Hematopoietic multipotent progenitor cell treated with erythropoietin and hydrocortisone succinate and interleukin-3 and kit ligand, for 17 days (in vitro differentiated cells): ENCODE results near the gene PIPOX.

Source experiments
- DNase-seq: peaks from one replicate; pipeline ENCODE4 v3.0.0-alpha.2; 2015; ENCODE audit warnings: low spot score

PIPOX gene

DNA sequence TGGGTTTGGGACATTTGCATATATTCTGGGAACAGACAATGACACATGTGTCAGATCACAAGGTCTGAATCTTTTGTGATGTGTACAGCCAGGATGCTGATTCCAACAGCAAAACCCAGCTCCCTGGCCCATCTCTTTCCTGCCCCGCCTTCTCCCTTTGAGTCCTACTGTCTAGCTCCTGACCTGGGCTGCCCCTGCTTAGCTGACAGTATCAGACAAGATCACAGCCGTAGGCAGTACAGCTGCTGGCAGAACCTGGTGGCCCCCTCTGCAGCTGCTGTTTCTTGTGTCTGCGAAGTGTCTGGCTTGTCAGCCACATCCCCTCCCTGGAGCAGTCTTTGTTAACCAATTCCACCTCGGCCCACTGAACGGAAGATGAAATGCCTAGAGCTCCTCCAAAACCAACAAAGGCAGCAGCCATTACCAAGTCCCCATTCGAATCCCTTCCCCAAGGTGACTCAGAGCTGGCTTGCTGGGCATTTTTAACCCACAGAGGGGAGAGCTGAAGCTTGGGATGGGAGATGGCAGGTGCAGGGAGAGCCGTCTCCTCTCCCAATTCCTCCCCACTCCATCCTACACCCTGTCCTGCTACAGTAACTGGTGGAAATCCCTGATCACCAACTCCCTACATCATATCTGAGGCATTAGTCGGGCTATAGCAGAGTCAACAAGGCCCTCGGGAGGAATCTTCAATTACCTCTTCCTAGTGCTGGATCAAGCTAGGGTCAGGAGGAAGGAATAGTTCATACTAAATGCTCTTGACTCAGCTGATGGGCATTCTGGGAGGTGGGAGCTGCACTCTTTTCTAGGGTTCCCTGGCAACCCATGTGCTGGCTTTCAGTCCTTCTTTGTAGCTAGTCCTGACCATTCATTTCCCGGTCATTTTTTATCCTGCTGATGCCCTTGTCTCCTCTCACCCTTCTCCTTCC lies 5.8 kb downstream of the PIPOX start:
- no peak for DNase-seq

DNA sequence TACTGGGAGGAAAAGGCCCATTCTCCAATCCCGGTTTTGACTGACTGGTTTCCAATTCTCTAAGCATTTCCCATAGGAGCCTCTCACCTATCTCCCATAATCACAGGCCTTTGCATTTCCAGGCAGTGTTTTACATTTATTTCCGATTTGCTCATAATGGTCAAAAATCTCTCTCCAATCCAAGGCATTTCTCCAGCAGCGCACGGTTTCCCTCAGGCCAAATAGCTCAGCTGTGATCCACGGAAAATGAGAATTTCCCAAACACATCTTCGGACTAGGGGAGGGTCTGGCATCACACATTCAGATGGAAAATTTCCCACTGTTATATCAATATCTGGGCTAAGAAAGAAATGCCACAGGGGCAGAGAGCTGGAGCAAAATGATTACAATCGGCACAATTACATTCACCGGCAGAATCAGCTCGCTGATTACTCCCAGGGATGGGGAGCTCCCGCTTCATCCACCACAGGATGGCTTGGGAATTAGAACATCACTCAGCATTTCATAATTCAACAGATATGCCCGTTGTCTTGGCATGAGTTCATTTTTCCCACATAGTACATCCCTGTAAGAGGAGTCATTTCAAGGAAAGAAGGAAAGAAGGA lies 6.7 kb downstream of the PIPOX start:
- no peak for DNase-seq

DNA sequence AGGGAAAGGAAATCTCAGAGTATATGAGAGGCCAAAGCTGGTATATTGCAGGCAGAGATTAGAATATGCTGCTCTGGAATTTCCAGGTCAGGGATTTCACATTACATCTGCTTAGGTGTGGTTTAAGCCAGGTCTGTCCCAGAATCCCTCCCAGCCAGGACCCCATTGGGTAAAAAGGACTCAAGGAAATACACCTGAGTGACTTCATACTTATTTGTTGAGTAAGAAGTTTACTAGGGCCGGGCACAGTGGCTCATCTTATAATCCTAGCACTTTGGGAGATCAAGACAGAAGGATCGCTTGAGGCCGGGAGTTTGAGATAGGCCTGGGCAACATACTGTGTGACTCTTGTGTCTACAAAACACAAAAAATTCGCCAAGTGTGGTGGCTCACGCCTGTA lies 7.2 kb downstream of the PIPOX start:
- DNase-seq = no peak

DNA sequence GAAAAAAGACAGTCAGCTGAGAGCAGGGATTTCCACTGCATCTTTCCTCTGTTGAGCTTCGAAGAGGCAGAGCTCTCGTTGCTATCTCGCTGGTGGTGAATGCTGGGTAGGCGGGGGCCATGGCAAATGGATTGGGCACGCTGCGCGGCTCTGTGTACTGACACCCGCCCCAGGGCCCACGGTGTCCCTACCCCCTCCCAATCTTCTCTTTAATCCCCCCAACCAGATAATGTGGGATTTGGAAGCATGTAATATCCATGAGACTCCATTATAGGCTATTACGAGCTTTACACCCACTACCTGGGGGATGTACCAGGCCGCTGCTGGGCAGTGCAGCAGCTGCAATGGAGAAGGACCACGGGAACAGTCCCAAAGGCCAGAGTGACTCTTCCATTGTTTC lies 8.3 kb downstream of the PIPOX start:
- no peak for DNase-seq

DNA sequence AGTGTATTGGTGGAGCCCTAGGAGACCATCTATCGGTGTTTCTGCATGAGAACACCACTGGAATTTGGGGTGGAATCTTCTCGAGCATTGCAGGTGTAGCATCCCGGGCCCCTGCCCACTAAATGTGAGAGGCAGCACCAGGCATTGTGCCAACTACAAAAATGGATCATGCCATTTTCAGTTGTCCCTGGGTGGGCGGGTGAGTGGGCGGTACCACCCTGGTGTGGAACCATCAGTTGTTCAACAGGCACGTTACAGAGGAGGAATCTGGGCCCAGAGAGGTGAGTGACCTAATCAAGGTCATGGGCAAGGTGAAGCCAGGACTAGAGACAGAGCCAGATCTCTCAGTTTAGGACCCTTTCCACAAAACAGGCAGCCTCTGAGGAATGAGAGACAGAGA lies 8.8 kb downstream of the PIPOX start:
- no peak for DNase-seq

DNA sequence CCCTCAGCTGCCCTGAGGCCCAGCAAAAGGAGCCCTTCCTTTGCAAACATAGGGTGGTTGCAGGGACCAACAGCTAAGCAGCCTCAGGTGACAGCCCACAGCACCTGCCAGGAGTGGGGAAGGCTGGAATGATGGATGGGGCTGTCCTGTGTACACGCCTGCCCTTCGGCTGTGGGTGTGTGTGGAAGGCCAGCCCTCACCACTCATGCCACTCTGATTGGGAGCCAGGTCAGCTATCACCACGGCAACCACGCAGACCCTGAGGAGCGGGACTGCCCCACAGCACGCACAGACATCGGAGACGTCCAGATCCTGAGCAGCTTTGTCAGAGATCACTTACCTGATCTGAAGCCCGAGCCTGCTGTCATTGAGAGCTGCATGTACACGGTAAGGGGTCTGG lies 11.9 kb downstream of the PIPOX start:
- DNase-seq = no peak

DNA sequence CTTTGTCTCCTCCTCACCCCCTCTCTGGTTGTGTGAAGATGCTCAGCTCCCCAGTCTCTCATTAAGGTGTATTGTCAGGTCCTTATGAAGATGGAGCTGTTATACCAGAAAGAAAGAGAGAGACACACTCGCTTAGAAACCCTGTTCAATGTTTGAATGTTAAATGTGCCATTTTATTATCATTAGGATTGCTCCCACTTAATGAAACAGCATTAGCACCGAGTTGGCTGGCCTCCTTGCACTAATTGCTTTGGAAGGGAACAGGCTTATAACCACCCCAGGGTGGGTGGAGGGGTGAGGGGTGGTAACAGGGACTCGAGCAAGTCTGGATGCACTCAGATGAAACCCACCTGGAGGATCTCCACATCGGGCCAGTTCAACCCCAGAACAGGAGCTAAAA lies 14.4 kb downstream of the PIPOX start:
- no peak for DNase-seq

DNA sequence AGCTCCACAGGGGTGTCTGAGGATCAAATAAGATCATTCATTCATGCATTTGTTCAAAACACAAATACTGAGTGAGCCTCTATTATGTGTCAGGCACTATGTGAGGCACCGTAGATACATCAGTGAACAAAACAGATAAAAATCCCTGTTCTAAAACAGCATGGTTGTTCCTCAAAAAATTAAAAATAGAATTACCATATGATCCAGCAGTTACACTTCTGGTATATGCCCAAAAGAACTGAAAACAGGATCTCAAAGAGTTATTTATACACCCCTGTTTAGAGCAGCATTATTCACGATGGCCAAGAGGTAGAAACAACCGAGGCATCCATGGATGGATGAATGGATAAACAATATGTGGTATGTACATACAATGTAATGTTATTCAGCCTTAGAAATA lies 15.4 kb downstream of the PIPOX start:
- DNase-seq = no peak

DNA sequence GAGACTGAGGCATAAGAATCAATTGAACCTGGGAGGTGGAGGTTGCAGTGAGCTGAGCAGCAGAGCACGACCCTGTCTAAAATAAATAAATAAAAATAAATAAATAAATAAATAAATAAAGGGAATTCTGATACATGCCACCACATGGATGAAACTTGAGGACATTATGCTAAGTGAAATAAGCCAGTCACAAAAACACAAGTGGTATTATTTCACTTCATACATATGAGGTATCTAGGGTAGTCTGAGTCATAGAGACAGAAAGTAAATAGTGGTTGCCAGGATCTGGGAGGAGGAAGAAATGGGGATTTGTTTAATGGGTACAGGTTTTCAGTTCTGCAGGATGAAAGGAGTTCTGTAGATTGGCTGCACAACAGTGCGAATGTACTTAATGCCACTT lies 16.3 kb downstream of the PIPOX start:
- no peak for DNase-seq

DNA sequence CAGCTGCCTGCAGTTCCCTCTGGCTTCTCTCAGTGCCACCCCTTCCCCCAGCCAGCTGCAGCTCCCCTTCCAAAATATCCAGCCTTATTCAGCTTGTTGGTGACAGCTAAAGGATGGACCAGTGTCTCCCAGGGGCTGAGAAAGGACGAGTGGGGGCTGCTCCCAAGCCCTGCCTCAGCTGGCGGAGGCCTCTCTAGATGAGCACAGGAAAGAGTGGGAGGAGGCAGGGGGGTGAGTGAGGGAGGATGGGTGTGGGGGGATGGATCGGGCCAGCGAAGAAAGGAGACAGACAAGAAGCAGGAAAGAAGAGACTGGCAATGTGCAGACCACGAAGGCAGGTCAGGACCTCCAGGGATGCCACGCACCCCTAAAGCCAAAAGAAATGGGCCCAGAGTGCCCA lies 17.5 kb downstream of the PIPOX start:
- DNase-seq = no peak

DNA sequence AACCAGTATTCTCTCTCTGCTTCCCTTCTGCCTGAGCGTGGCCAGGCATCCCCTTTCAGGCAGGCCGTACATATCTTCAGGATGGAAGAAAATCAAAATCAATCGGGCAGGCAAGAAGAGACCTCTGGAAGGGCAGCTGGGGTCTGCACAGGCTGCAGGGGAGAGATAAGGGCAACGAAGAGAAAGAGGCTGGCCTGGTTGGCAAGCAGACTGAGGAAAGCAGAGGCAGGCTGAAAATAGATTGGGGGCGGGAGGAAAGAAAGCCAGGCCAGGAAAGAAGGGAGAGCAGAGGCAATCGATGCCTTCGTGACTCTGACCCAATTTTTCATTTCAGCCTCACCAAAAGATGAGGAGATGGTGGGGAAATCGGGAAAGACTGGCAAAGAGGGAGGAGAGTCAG lies 18.1 kb downstream of the PIPOX start:
- DNase-seq = no peak

DNA sequence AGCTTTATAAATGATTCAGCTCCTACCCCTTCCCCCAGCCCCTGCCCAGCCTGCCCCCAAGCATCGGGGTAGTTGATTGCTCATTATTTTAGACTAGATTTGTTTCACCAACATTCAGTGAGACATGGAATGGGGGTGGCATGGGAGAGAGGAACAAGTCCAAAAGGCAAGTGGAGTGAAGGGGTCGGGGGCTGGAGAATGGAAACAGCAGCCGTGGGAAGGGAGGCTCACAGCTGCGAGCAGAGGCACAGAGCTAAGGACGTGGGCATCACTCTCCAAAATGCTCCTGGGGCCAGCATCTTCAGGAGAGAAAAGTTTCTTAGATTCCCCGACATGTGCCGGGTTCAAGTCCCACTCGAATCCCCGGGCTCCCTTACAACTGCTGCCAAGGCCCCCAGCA lies 19.3 kb downstream of the PIPOX start:
- DNase-seq = no peak

DNA sequence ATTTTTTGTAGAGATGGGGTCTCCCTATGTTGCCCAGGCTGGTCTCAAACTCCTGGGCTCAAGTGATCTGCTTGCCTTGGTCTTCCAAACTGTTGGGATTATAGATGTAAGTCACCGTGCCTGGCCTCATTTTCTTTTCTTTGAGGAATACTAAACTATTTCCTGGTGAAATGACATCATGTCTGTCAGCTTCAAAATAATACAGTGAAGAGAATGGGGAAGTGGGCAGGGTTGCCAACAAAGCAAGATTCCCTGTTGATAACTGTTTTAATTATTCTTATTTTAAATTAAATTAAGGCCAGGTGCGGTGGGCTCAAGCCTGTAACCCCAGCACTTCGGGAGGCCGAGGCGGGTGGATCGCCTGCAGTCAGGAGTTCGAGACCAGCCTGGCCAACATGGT lies 21.1 kb downstream of the PIPOX start:
- DNase-seq = no peak

DNA sequence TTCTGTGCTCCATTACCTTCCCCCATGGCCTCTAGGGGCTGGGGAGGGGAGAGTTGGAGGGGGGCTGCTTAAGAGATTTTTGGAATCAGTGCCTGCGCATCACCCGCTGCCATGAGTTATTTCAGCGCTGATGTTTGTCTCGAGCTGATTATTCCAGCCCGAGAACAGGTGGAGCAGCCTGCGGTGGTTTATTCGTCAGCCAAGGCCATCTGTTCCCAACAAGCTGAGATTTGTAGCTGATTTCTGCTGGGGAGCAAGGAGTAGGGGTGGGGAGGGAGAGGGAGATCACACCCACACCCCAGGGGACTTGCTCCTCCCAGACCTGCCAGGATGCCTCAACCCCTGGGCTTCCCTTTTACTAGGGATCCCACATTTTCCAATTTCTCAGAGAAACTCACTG lies 23.1 kb downstream of the PIPOX start:
- DNase-seq = no peak

DNA sequence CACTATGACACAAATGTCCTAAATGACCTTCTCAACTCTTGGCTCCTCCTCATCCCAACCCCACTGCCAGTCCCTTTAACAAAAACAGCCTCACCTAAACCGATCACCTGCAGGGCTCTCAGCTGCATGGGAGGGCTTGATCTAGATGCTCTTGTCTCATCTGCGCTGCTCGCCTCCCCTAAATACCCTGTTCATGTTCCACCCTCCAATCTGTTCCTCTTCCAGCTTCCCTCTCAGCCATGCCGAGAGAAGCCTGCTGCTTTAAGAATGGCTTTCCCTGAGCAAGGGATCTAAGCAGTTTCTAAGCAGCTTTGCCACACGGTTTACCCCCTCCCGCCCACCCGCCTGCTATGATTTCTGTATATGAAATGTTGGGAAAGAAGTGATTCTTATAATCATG lies 23.7 kb downstream of the PIPOX start:
- DNase-seq = no peak

DNA sequence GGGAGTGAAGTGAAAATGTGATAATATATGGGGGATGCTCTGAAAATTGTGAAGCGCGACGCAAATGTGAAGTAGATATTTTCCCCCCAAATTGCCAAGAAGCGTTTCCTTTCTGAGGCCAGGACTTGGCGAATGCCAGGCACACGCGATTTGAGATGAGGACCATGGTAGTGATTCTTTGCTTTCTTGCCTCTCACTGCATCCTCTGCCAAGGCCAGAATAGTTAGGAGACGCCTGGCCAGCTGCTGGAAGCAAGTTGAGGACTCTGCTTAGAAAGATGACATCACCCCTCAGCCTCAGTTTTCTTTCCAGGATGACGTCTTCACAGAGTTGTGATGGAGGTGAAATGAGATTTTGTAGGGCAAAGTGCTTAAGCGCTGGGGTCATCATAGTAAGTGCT lies 25.9 kb downstream of the PIPOX start:
- no peak for DNase-seq

DNA sequence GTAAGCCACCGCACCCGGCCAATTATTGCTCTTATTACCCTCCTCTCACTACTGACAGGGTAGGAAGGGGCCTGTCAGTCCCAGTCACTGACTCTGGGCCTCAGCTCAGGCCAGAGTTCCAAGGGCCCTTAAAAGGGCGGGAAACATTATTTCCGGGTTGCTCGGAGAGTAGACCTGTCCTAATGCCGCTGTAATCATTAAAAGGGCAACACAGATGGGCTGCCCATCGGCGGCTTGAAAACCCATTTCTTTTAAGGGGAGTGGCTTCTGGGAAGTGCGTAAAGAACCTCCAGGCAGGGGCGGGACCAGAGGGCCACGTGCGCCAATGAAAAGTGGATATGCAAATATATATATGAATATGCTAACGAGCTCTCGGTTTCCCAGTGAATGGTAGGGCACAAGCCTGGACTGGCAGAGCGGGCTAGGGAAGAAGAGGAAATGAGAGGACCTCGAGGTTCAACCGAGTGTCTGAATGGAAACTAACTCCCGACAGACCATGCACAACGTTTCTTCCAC lies 26.6 kb downstream of the PIPOX start:
- DNase-seq = no peak

DNA sequence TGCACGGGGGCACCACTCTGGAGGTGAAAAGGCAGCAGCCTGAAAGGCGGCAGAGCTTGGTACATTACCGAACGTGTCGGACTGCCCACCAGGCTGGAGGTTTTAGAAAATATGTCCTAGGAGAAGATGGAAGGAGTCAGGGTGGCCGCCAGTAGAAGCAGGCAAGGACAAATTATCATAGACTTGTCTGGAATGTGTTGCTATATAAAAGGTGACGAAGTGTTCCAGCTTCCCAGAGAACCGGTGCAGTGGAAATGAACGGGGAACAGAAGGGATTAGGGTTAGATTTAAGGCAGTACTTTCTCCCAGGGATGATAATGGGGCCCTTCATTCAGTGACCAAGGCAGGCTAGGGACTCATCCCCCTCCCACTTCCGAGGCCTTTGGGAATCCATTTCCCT lies 27.4 kb downstream of the PIPOX start:
- DNase-seq = no peak

DNA sequence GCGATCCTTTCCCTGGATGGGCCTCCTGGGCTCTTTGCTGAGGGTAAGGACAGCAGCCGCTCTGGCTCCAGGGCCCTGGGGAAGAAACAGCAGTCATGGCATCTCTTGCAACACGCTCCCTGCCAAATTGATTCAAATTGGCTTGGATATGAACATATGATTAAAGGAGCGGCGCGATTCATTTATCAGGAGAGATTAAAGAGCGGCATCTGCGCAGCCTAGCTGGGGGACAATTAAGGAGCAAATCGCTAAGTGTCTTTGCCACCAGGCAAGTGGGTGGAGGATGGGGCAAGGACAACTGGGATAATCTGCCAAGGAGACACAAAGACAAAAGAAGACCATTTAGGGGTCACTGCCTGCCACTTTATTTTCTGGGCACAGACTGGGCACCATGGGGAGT lies 27.8 kb downstream of the PIPOX start:
- DNase-seq = no peak

DNA sequence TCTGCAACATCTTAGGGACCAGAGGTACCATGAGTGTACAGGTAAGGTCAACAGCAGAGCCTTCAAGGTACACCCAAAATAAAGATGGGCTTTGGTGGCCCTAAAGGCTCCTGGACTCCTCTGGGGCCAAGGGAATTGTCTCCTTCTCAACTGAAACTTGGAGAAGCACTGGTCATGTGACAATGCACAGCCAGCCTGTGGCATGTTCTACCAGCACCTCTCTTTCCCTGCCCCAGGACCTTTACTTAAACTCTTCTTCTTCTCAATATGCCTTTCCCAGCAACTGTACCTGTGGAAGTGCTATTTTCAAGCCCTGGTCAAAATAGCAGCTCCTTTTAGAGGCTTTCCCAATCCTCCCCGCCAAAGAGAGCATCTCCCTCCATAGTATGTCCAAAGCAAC lies 28.4 kb downstream of the PIPOX start:
- DNase-seq = no peak

DNA sequence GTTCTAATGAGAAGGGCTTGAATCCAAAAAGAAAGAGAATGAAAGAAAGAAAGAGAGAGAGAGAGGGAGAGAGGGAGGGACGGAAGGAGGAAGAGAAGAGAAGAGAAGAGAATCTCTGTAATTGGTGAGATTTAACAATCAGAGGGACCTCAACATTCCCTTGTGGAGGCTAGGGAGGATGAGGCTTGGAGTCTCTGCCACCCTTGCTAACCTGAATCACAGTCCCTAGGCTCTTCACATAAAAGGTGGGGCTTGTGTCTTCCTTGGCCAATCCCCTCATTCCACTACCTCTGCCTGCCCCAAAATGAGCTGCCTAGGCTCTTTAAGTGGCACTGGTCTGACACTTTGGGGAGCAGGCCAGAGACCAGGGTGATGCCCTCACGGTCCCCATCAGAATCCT lies 30.1 kb downstream of the PIPOX start:
- no peak for DNase-seq

DNA sequence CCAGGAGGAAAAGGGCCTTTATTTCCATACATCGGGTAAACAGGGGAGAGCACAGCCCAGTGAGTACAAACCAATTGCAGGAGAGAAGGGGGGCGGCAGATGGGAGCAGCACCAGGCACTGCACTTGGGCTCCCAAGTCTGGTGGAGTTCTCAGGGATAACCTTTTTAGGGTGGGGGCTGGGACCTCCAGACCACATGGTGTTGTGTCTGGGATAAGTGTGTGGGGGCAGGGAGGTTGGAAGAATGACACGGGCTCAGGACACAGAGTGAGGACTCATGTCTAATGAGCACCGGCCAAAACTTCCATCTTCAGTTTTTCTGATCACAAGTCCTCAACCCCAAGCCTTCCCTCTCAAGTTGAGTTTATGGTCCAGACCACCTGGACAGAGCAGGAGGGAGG lies 30.6 kb downstream of the PIPOX start:
- no peak for DNase-seq

DNA sequence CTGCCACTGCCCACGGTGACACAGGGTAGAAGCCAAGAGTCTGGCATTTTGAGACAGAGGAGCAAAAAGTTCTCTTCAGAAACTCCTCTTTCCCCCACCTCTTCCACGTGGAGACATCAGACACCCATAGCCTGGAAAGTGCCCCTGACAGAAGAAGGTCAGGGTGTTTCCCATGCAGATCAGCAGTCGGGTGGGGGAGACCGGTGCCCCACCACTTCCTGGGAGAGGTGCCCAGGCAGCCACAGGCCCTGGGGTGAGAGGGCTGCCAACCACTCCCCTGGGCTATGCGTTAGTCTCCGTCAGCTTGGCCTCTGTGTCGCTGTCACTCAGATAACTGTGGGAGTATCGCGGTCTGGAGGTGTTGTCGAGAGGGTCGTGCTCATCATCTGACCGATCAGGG lies 31.5 kb downstream of the PIPOX start:
- DNase-seq = no peak

DNA sequence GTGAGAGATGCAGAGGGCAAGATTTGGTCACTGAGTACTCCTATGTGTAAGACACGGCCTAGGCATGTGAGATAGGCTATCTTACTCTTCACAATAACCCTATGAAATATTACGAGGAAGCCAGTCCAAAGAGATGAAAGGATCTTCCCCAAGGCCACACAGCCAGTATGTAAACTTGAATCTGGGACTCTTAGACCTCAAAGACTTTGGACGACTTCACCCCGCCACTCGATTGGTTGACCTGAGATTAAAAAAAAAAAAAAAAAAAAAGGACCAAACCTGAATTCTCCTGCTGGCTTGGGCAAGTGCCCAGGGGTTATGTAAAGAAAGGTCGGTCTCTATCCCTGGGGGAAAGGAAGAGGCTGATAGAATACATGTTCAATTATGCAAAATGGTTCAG lies 33.1 kb downstream of the PIPOX start:
- no peak for DNase-seq
